HG03175 (cell line): ENCODE data around the gene LONRF3.

Experiments used
- ATAC-seq: cut with Tn5 transposase; IDR thresholded peaks from one replicate; pipeline ENCODE4 v1.9.1; 2021; ENCODE audit warnings: mild to moderate bottlenecking, moderate library complexity; ENCODE audit not compliant: unreplicated experiment

The LONRF3 gene

GRCh38 chrX:118974088-118974907 lies at the start of gene LONRF3:
LONRF3 (plus strand) TSS chrX:118974618; CDS start chrX:118974781, 163 bp downstream.
- peak; percentile 41 for ATAC-seq

GRCh38 chrX:118928151-118928550 lies 46.3 kb upstream of the LONRF3 start:
- ATAC-seq, result no peak

GRCh38 chrX:118935352-118935751 lies 39.1 kb upstream of the LONRF3 start:
- no peak for ATAC-seq

GRCh38 chrX:118941147-118941546 lies 33.3 kb upstream of the LONRF3 start:
- ATAC-seq, result no peak

GRCh38 chrX:118943102-118943501 lies 31.3 kb upstream of the LONRF3 start:
- no peak for ATAC-seq

GRCh38 chrX:118945921-118946320 lies 28.5 kb upstream of the LONRF3 start:
- no peak for ATAC-seq

- ATAC-seq, result no peak
These were observed 26.1 kb upstream of the LONRF3 start for GRCh38 chrX:118948270-118948669.

- no peak for ATAC-seq
These were observed 12.4 kb upstream of the LONRF3 start for GRCh38 chrX:118961866-118962560.

GRCh38 chrX:118963159-118963558 lies 11.3 kb upstream of the LONRF3 start:
- no peak for ATAC-seq

GRCh38 chrX:118964252-118964651 lies 10.2 kb upstream of the LONRF3 start:
- no peak for ATAC-seq

- ATAC-seq, result no peak
These were observed 9.0 kb upstream of the LONRF3 start for GRCh38 chrX:118965395-118965794.

GRCh38 chrX:118968031-118968430 lies 6.4 kb upstream of the LONRF3 start:
- no peak for ATAC-seq

- no peak for ATAC-seq
These were observed 2.9 kb upstream of the LONRF3 start for GRCh38 chrX:118971552-118971951.

GRCh38 chrX:118973389-118974087 lies 880 bp upstream of the LONRF3 start:
- no peak for ATAC-seq

- ATAC-seq, result peak; percentile 42
These were observed 672 bp downstream of the LONRF3 start for GRCh38 chrX:118974908-118975671.

GRCh38 chrX:118975831-118976598 lies 1.6 kb downstream of the LONRF3 start:
- no peak for ATAC-seq

GRCh38 chrX:118976599-118977340 lies 2.4 kb downstream of the LONRF3 start:
- ATAC-seq, result no peak

- no peak for ATAC-seq
These were observed 3.0 kb downstream of the LONRF3 start for GRCh38 chrX:118977424-118977823.

- no peak for ATAC-seq
These were observed 4.0 kb downstream of the LONRF3 start for GRCh38 chrX:118978451-118978850.
